Gastrocnemius medialis (tissue), 4 donors: Measurements from ENCODE around the gene ESRRB.

Experiments
- CTCF ChIP-seq, 5 experiments: fragments of 450-650 bp in 3 of 5; fragments of 200-600 bp in 2 of 5; sonication (generic) in 2 of 5; IDR thresholded peaks in 4 of 5; conservative IDR thresholded peaks in 1 of 5; 1 replicate in 4 of 5; 2 replicates in 1 of 5; pipeline ENCODE4 v1.5.1; 2016 to 2019; ENCODE audit warnings: antibody characterized with exemption in 5 of 5, mild to moderate bottlenecking in 3 of 5, moderate library complexity in 3 of 5
- POLR2A ChIP-seq, 2 donors: fragments of 450-650 bp; IDR thresholded peaks; one replicate each; pipeline ENCODE4 v1.6.1; 2017; ENCODE audit warnings: antibody characterized with exemption in 2 of 2, mild to moderate bottlenecking in 2 of 2, moderate library complexity in 2 of 2

GRCh38 chr14:76390621-76391020 lies 14.7 kb downstream of the ESRRB start:
- TF ChIP-seq POLR2A (IDR thresholded peaks at IDR 0.05) (no peak), CTCF (IDR thresholded peaks at IDR 0.05 in 4 of 5, conservative IDR thresholded peaks at IDR 0.05 in 1 of 5) (no peak)
